Measurements from ENCODE around the gene PTPRE. TPM values are rescaled to one million over a fixed set of nuclear protein-coding genes. Genes with fewer than 3 reads are reported as not detected.
"Not testable (repeated sequence)": the region's sequence is repeated elsewhere in the genome, so short reads cannot be mapped to it uniquely, and the experiment has no call there.

PTPRE gene
- total RNA-seq, 2 donors from 2014 or later, result 11.3 to 23.5 TPM

DNA sequence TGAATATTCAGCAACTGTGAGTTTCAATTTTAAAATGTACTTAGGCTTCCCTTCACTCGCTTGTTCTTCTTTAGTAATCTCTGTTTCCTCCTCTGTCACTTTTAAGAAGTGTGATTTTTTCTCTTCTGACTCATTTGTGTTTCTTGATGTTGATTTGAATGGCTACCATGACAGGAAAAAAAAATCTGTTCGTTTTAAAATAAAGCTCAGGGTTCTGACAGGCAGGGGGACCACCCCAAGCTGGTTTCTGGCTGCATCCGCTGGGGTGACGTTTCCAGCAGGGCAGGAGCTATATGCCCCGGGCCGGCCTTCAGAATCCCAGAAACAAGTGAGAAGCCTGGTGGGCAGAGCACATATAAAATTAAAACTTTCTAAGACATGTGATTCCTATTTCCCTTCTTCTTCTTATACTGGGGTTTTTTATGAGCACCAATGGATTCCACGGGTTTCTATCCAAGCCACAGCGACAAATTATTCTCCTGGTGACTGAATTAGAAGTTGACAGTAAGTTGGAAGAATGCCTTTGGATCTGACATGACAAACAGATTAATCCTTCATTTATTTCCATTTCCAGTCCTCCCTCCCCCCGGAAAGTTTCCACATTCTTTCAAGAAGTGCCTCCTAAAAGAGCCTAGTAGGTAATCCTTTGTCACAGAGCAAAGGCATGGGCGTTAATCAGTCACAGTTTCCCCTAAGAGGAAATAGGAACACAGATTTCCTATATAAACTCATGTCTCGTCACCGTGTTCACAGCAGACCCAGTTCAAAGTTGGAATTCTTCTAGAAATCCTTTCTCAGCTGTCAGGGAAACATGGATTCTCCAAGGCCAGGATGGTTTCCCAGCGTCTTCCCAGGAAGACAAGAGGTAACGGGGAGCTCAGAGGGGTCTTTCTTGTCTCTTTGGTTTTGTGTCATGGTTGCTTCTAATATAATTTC lies 79.9 kb downstream of the PTPRE start:
- no peaks in the 10 kb centered on the region for H3K9me3 ChIP-seq
- no peaks in the 10 kb centered on the region for H3K27me3 ChIP-seq
- H3K27ac ChIP-seq, result peak overlapping the region; percentile 52 to 75
- peaks cover 0 to 54% of the 10 kb centered on the region in 2 donors for H3K4me1 ChIP-seq
- H3K4me3 ChIP-seq, result no peak overlapping the region
- DNase-seq (ENCODE audit: low spot score), result no peak
- TF ChIP-seq, protein P1, sequence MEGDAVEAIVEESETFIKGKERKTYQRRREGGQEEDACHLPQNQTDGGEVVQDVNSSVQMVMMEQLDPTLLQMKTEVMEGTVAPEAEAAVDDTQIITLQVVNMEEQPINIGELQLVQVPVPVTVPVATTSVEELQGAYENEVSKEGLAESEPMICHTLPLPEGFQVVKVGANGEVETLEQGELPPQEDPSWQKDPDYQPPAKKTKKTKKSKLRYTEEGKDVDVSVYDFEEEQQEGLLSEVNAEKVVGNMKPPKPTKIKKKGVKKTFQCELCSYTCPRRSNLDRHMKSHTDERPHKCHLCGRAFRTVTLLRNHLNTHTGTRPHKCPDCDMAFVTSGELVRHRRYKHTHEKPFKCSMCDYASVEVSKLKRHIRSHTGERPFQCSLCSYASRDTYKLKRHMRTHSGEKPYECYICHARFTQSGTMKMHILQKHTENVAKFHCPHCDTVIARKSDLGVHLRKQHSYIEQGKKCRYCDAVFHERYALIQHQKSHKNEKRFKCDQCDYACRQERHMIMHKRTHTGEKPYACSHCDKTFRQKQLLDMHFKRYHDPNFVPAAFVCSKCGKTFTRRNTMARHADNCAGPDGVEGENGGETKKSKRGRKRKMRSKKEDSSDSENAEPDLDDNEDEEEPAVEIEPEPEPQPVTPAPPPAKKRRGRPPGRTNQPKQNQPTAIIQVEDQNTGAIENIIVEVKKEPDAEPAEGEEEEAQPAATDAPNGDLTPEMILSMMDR (IDR thresholded peaks at IDR 0.05), result no peak
- H3K36me3 ChIP-seq, result no peaks in the 10 kb centered on the region

DNA sequence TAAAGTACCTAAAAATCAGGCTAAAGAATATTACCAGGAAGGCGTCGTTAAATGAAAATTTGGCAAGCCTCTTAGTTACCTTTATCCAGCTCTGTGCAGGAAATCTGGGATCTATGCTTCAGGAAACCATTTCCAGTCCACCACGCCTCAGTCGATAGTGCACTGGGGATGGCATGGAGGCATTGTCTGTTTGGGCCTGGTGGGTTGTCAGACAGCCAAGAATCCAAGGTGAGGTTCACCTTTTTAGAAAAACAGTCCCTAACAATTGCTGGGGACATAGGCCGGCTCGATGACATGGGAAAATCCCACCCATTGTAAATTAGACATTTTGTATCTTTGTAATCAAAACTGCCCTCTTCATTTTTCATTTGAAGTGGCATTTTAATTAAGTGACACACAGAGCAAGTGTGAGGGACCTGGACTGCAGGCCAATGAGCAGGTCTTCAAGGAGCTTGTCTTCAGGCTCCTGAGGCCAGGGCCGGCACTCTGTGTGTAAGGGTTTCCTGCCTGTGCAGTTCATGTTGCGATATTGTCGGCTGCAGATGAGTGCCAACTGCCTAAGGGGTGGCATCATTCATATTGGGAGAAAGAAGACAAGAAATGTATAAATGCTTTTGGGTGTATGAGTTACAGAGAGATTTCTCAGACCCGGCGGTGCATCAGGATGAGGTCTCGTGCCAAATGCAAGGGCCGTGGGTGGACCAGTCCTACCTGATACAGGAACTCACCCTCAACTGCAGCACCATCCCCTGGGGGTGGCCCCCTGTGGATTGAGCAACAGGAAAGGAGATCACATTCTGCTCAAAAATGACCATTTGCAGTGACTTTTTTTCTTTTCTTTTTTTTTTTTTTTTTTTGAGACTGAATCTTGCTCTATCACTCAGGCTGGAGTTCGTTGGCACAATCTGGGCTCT lies 80.8 kb downstream of the PTPRE start:
- DNase-seq (ENCODE audit: low spot score), result no peak
- Histone ChIP-seq H3K27me3 (no peaks in the 10 kb centered on the region), H3K36me3 (no peaks in the 10 kb centered on the region), H3K27ac (peak overlapping the region; percentile 52 to 75), H3K9me3 (no peaks in the 10 kb centered on the region), H3K4me1 (peaks cover 0 to 57% of the 10 kb centered on the region in 2 donors), H3K4me3 (no peak overlapping the region)
- TF ChIP-seq, protein P1 (IDR thresholded peaks at IDR 0.05), result no peak

DNA sequence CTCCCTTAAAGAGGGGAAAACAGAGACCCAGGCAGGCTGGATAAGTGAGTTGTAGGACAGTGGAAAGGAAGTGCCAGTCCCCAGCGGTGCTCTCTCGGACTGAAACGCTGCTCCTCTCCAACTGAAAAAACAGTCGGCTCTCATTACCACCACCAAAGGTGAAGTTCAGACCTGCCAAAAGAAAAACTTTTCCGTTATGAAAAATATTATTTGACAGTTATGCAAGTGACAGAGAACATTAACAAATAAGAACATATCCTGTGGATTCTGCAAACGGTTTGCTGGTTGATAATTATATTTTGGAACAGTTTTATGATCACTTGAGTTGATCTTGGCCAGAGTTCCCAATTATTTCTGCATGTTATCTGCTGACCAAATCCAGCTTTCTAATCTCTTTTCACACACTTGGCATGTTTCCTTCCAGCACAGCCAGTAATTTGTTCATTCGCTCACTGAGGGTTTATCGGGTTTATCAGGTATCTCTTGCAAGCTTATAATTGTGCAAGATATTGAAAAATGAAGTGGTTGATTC lies 82.6 kb downstream of the PTPRE start:
- Histone ChIP-seq H3K9me3 (no peaks in the 10 kb centered on the region), H3K36me3 (no peaks in the 10 kb centered on the region), H3K4me1 (peaks cover 0 to 48% of the 10 kb centered on the region in 2 donors), H3K27me3 (no peaks in the 10 kb centered on the region), H3K4me3 (no peak overlapping the region), H3K27ac (no peak overlapping the region)
- TF ChIP-seq, protein P1 (IDR thresholded peaks at IDR 0.05), result no peak
- DNase-seq (ENCODE audit: low spot score), result no peak

DNA sequence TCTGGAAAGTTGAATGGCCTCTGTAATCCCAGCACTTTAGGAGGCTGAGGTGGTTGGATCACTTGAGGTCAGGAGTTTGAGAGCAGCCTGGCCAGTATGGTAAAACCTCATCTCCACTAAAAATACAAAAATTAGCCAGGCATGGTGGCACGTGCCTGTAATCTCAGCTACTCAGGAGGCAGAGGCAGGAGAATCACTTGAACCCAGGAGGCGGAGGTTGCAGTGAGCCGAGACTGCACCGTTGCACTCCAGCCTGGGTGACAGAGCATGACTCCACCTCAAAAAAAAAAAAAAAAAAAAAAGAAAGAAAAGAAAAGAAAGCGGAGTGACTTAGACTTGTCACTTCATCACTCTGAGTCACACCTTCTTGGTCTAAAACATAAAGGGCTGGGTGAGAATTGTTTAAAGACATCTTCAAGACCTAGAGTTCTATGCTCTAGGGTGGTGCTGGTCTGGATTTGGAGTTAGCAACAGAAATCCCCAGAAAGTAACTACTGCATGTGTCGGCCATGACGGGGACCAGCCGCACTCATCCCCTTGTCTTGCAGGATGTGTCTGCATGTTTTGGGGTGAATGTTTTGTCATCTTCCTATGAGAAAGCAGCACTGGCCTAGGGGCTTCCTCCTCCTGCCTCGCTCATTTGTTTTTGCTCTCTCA lies 83.4 kb downstream of the PTPRE start:
- H3K4me1 ChIP-seq, result peaks cover 0 to 48% of the 10 kb centered on the region in 2 donors
- H3K4me3 ChIP-seq, result not testable (repeated sequence)
- H3K27ac ChIP-seq, result peak overlapping the region; percentile 62 to 65

DNA sequence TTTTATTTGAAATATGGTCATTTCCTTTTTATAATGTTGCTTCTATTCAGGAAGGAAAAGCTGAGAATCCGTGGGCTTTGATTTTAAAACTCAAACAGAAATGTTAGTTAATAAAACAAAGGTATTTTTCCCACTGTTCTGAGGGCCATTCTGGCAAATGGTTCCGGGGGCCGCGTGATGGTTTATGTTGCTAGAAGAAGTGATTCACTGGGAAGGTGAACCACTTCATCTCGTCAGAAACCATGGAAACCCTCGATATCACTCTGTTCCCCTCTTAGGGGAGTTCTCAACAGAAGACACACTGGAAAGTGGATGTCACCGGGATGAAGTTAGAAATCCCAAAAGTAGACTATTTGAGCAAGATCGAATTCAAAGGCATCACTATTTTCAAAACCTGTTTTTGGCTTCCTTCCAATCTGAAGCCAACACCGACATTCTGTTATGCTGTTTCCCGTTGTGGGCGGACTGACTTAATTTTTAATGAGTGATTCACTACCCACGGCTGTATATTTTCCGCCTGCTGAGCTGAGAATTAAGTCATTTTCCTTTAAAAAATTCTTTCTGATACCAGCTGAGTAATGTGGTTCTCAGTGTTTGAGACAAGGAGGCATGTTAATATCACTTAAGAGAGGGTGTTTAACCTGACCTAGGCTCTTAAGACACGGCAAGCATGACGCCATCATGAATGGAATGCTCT lies 84.1 kb downstream of the PTPRE start:
- peaks cover 0 to 52% of the 10 kb centered on the region in 2 donors for H3K4me1 ChIP-seq
- H3K9me3 ChIP-seq, result no peaks in the 10 kb centered on the region
- H3K4me3 ChIP-seq, result no peak overlapping the region
- TF ChIP-seq, protein P1 (IDR thresholded peaks at IDR 0.05), result no peak
- H3K36me3 ChIP-seq, result no peaks in the 10 kb centered on the region
- DNase-seq (ENCODE audit: low spot score), result no peak
- H3K27ac ChIP-seq, result peak overlapping the region; percentile 62 to 65
- H3K27me3 ChIP-seq, result no peaks in the 10 kb centered on the region

More for the DNA sequence above, 83.4 kb downstream of the PTPRE start:
- not testable (repeated sequence) for DNase-seq (ENCODE audit: low spot score); H3K27me3 ChIP-seq; H3K36me3 ChIP-seq; H3K9me3 ChIP-seq

Data from right atrium auricular region (tissue), 2 donors.